IMR-90 (cell line): ENCODE data around the gene ZNF263. TPM values are rescaled to one million over a fixed set of nuclear protein-coding genes. Genes with fewer than 3 reads are reported as not detected.

ENCODE experiments used
- polyA plus RNA-seq, 3 experiments: library from polyadenylated mRNA; depleted of rRNA; stranded (reverse); fragments of >200 nt; gene quantifications; 2 replicates each; pipeline ENCODE4 v1.2.3, GENCODE V29; 2012; ENCODE audit warnings: low replicate concordance in 1 of 3
- total RNA-seq: library from RNA; depleted of rRNA; stranded (reverse); fragments of >200 nt; gene quantifications from 2 replicates; pipeline ENCODE4 v1.2.3, GENCODE V29; 2012; rRNA removed

The ZNF263 gene
- total and polyA plus RNA-seq, 2 of the 4 experiments (the other 2 are of a cell fraction), result 20.8 to 40.3 TPM

Other genes starting within 250 kb of the ZNF263 start
- under 0.01 and 0.18 TPM in 2 replicates for gene BICDL2, start 246.5 kb upstream of the ZNF263 start, total RNA-seq
- gene BICDL2, start 246.5 kb upstream of the ZNF263 start, polyA plus RNA-seq (2012; rRNA removed), result 0.17 and 0.19 TPM in 2 replicates
- not detected in 2 replicates for gene MMP25, start 236.9 kb upstream of the ZNF263 start, total RNA-seq
- 0.07 TPM in 2 replicates for gene MMP25, start 236.9 kb upstream of the ZNF263 start, polyA plus RNA-seq (2012; rRNA removed)
- 21.7 and 25.6 TPM in 2 replicates for gene IL32, start 217.9 kb upstream of the ZNF263 start, total RNA-seq
- 95.7 and 99.9 TPM in 2 replicates for gene IL32, start 217.9 kb upstream of the ZNF263 start, polyA plus RNA-seq (2012; rRNA removed)
- gene ZSCAN10, start 184.2 kb upstream of the ZNF263 start, total RNA-seq, result not detected in 2 replicates
- gene ZSCAN10, start 184.2 kb upstream of the ZNF263 start, polyA plus RNA-seq (2012; rRNA removed), result not detected in 2 replicates
- 8.2 and 8.3 TPM in 2 replicates for gene ZNF205, start 170.9 kb upstream of the ZNF263 start, total RNA-seq
- gene ZNF205, start 170.9 kb upstream of the ZNF263 start, polyA plus RNA-seq (2012; rRNA removed), result 12.7 and 14.5 TPM in 2 replicates
- 0.56 and 0.72 TPM in 2 replicates for gene ZNF213, start 148.5 kb upstream of the ZNF263 start, total RNA-seq
- 4.0 and 4.1 TPM in 2 replicates for gene ZNF213, start 148.5 kb upstream of the ZNF263 start, polyA plus RNA-seq (2012; rRNA removed)
- not detected in 2 replicates for gene OR1F1, start 95.3 kb upstream of the ZNF263 start, total RNA-seq
- 0.12 and 0.27 TPM in 2 replicates for gene OR1F1, start 95.3 kb upstream of the ZNF263 start, polyA plus RNA-seq (2012; rRNA removed)
- gene ZNF200, start 48.3 kb upstream of the ZNF263 start, total RNA-seq, result 7.5 and 8.3 TPM in 2 replicates
- gene ZNF200, start 48.3 kb upstream of the ZNF263 start, polyA plus RNA-seq (2012; rRNA removed), result 2.8 and 3.7 TPM in 2 replicates
- not detected in 2 replicates for gene MEFV, start 26.9 kb upstream of the ZNF263 start, total RNA-seq
- gene MEFV, start 26.9 kb upstream of the ZNF263 start, polyA plus RNA-seq (2012; rRNA removed), result not detected in 2 replicates
- gene TIGD7, start 21.9 kb downstream of the ZNF263 start, total RNA-seq, result 2.7 and 3.9 TPM in 2 replicates
- gene TIGD7, start 21.9 kb downstream of the ZNF263 start, polyA plus RNA-seq (2012; rRNA removed), result 2.1 and 2.5 TPM in 2 replicates
- 15.4 and 17.8 TPM in 2 replicates for gene ZNF75A, start 22.0 kb downstream of the ZNF263 start, total RNA-seq
- 9.2 and 14.6 TPM in 2 replicates for gene ZNF75A, start 22.0 kb downstream of the ZNF263 start, polyA plus RNA-seq (2012; rRNA removed)
- under 0.01 TPM in 1 of 2 replicates, not detected in the other for gene OR2C1, start 72.4 kb downstream of the ZNF263 start, total RNA-seq
- gene OR2C1, start 72.4 kb downstream of the ZNF263 start, polyA plus RNA-seq (2012; rRNA removed), result 0.05 TPM in 1 of 2 replicates, not detected in the other
- 10.0 and 16.5 TPM in 2 replicates for gene ZSCAN32, start 117.5 kb downstream of the ZNF263 start, total RNA-seq
- 10.3 and 13.0 TPM in 2 replicates for gene ZSCAN32, start 117.5 kb downstream of the ZNF263 start, polyA plus RNA-seq (2012; rRNA removed)
- 5.3 and 7.2 TPM in 2 replicates for gene ZNF174, start 117.7 kb downstream of the ZNF263 start, total RNA-seq
- gene ZNF174, start 117.7 kb downstream of the ZNF263 start, polyA plus RNA-seq (2012; rRNA removed), result 9.4 and 10.6 TPM in 2 replicates
- 3.0 and 3.1 TPM in 2 replicates for gene ZNF597, start 160.0 kb downstream of the ZNF263 start, total RNA-seq
- gene ZNF597, start 160.0 kb downstream of the ZNF263 start, polyA plus RNA-seq (2012; rRNA removed), result 0.79 and 0.91 TPM in 2 replicates
- 5.6 and 7.5 TPM in 2 replicates for gene NAA60, start 160.2 kb downstream of the ZNF263 start, total RNA-seq
- 15.2 and 18.0 TPM in 2 replicates for gene NAA60, start 160.2 kb downstream of the ZNF263 start, polyA plus RNA-seq (2012; rRNA removed)
- gene C16orf90, start 212.0 kb downstream of the ZNF263 start, total RNA-seq, result not detected in 2 replicates
- not detected in 2 replicates for gene C16orf90, start 212.0 kb downstream of the ZNF263 start, polyA plus RNA-seq (2012; rRNA removed)
- 6.8 and 13.3 TPM in 2 replicates for gene CLUAP1, start 217.5 kb downstream of the ZNF263 start, total RNA-seq
- 10.7 and 14.4 TPM in 2 replicates for gene CLUAP1, start 217.5 kb downstream of the ZNF263 start, polyA plus RNA-seq (2012; rRNA removed)